Measurements from ENCODE around the gene GFRA1.

GFRA1 gene

GRCh38 chr10:116156819-116157218 is 116.2 kb downstream of the GFRA1 start:
- no peak for DNase-seq

GRCh38 chr10:116155191-116155590 is 117.8 kb downstream of the GFRA1 start:
- DNase-seq, result no peak

GRCh38 chr10:116154651-116155050 is 118.4 kb downstream of the GFRA1 start:
- DNase-seq, result no peak

GRCh38 chr10:116151076-116151475 is 121.9 kb downstream of the GFRA1 start:
- no peak for DNase-seq

GRCh38 chr10:116150606-116151005 is 122.4 kb downstream of the GFRA1 start:
- DNase-seq, result no peak

GRCh38 chr10:116147147-116147905 is 125.7 kb downstream of the GFRA1 start:
- DNase-seq, result no peak

GRCh38 chr10:116146372-116147140 is 126.5 kb downstream of the GFRA1 start:
- DNase-seq, result no peak

- DNase-seq, result no peak
Observed at GRCh38 chr10:116143673-116144222, 129.3 kb downstream of the GFRA1 start.

- DNase-seq, result no peak
Observed at GRCh38 chr10:116141855-116142254, 131.2 kb downstream of the GFRA1 start.

- DNase-seq, result no peak
Observed at GRCh38 chr10:116141246-116141645, 131.8 kb downstream of the GFRA1 start.

- no peak for DNase-seq
Observed at GRCh38 chr10:116139886-116140285, 133.1 kb downstream of the GFRA1 start.

GRCh38 chr10:116138897-116139296 is 134.1 kb downstream of the GFRA1 start:
- DNase-seq, result no peak

GRCh38 chr10:116136261-116136660 is 136.7 kb downstream of the GFRA1 start:
- DNase-seq, result no peak

GRCh38 chr10:116134322-116134721 is 138.7 kb downstream of the GFRA1 start:
- DNase-seq, result no peak

- no peak for DNase-seq
Observed at GRCh38 chr10:116133634-116134033, 139.4 kb downstream of the GFRA1 start.

- DNase-seq, result no peak
Observed at GRCh38 chr10:116132780-116133399, 140.1 kb downstream of the GFRA1 start.

- no peak for DNase-seq
Observed at GRCh38 chr10:116130006-116130405, 143.0 kb downstream of the GFRA1 start.

- DNase-seq, result no peak
Observed at GRCh38 chr10:116126954-116127695, 145.9 kb downstream of the GFRA1 start.

- no peak for DNase-seq
Observed at GRCh38 chr10:116126239-116126638, 146.8 kb downstream of the GFRA1 start.

- no peak for DNase-seq
Observed at GRCh38 chr10:116125180-116125579, 147.8 kb downstream of the GFRA1 start.

- DNase-seq, result no peak
Observed at GRCh38 chr10:116124777-116125176, 148.2 kb downstream of the GFRA1 start.

- no peak for DNase-seq
Observed at GRCh38 chr10:116122664-116123063, 150.3 kb downstream of the GFRA1 start.

Data from stimulated activated naive CD4-positive, alpha-beta T cell treated with Interleukin-2 at 50 U/mL for 16 hours (primary cell).